Activated naive CD4-positive, alpha-beta T cell treated with anti-CD3 and anti-CD28 coated beads, Interleukin-2, amount 50 U/mL, for 24 hours (primary cell): ENCODE measurements around the gene AFG3L2.
"Not testable (repeated sequence)": the region's sequence is repeated elsewhere in the genome, so short reads cannot be mapped to it uniquely, and the experiment has no call there.

Experiments
- H3K27ac Mint-ChIP-seq: one replicate; pipeline ENCODE4 v1.8.0; 2021; ENCODE audit warnings: mild to moderate bottlenecking, mixed read lengths
- H3K27me3 Mint-ChIP-seq: one replicate; pipeline ENCODE4 v1.8.0; 2021; ENCODE audit warnings: mixed read lengths
- H3K36me3 Mint-ChIP-seq: one replicate; pipeline ENCODE4 v1.8.0; 2021; ENCODE audit warnings: mixed read lengths
- H3K4me1 Mint-ChIP-seq: one replicate; pipeline ENCODE4 v1.8.0; 2021; ENCODE audit warnings: mixed read lengths
- H3K4me3 Mint-ChIP-seq: one replicate; pipeline ENCODE4 v1.8.0; 2021; ENCODE audit warnings: mild to moderate bottlenecking, mixed read lengths
- H3K9me3 Mint-ChIP-seq: one replicate; pipeline ENCODE4 v1.8.0; 2021; ENCODE audit warnings: mixed read lengths

AFG3L2 gene

GRCh38 chr18:12376754-12377555 is at the start of gene AFG3L2:
AFG3L2 (minus strand) TSS chr18:12377227; CDS start chr18:12377082, 145 bp downstream.
- H3K27me3 Mint-ChIP-seq: no peaks in the 10 kb centered on the region
- peak within 1 kb of the TSS; percentile 95 for H3K4me3 Mint-ChIP-seq
- H3K36me3 Mint-ChIP-seq: peaks cover 9% of the 10 kb centered on the region
- peak within 1 kb of the TSS; percentile 92 for H3K27ac Mint-ChIP-seq
- peaks cover 41% of the 10 kb centered on the region for H3K4me1 Mint-ChIP-seq
- no peaks in the 10 kb centered on the region for H3K9me3 Mint-ChIP-seq

- H3K27ac Mint-ChIP-seq: no peak overlapping the region
- H3K4me3 Mint-ChIP-seq: no peak overlapping the region
- H3K4me1 Mint-ChIP-seq: peaks cover 4% of the 10 kb centered on the region
- peaks cover 2% of the 10 kb centered on the region for H3K27me3 Mint-ChIP-seq
- no peaks in the 10 kb centered on the region for H3K9me3 Mint-ChIP-seq
- H3K36me3 Mint-ChIP-seq: no peaks in the 10 kb centered on the region
Observed at GRCh38 chr18:12424252-12424651, 47.2 kb upstream of the AFG3L2 start.

GRCh38 chr18:12423820-12424219 is 46.8 kb upstream of the AFG3L2 start:
- Mint-ChIP-seq H3K27ac (no peak overlapping the region), H3K4me1 (peaks cover 4% of the 10 kb centered on the region), H3K36me3 (no peaks in the 10 kb centered on the region), H3K27me3 (peaks cover 2% of the 10 kb centered on the region), H3K4me3 (no peak overlapping the region), H3K9me3 (no peaks in the 10 kb centered on the region)

GRCh38 chr18:12423393-12423792 is 46.4 kb upstream of the AFG3L2 start:
- H3K36me3 Mint-ChIP-seq: no peaks in the 10 kb centered on the region
- no peaks in the 10 kb centered on the region for H3K9me3 Mint-ChIP-seq
- no peak overlapping the region for H3K4me3 Mint-ChIP-seq
- no peak overlapping the region for H3K27ac Mint-ChIP-seq
- peaks cover 2% of the 10 kb centered on the region for H3K27me3 Mint-ChIP-seq
- H3K4me1 Mint-ChIP-seq: peaks cover 7% of the 10 kb centered on the region

- Mint-ChIP-seq H3K27me3 (peaks cover 2% of the 10 kb centered on the region), H3K27ac (no peak overlapping the region), H3K9me3 (no peaks in the 10 kb centered on the region), H3K4me1 (peaks cover 8% of the 10 kb centered on the region), H3K4me3 (no peak overlapping the region), H3K36me3 (no peaks in the 10 kb centered on the region)
Observed at GRCh38 chr18:12422936-12423335, 45.9 kb upstream of the AFG3L2 start.

- Mint-ChIP-seq H3K4me1 (peaks cover 8% of the 10 kb centered on the region), H3K27me3 (peaks cover 2% of the 10 kb centered on the region), H3K4me3 (no peak overlapping the region), H3K9me3 (no peaks in the 10 kb centered on the region), H3K36me3 (no peaks in the 10 kb centered on the region), H3K27ac (no peak overlapping the region)
Observed at GRCh38 chr18:12421732-12422131, 44.7 kb upstream of the AFG3L2 start.

- Mint-ChIP-seq H3K4me3 (peak overlapping the region; percentile 67), H3K4me1 (peaks cover 8% of the 10 kb centered on the region), H3K27me3 (peaks cover 2% of the 10 kb centered on the region), H3K27ac (peak overlapping the region; percentile 1), H3K9me3 (no peaks in the 10 kb centered on the region), H3K36me3 (no peaks in the 10 kb centered on the region)
Observed at GRCh38 chr18:12420821-12421421, 43.9 kb upstream of the AFG3L2 start.

- H3K9me3 Mint-ChIP-seq: no peaks in the 10 kb centered on the region
- peaks cover 2% of the 10 kb centered on the region for H3K27me3 Mint-ChIP-seq
- H3K27ac Mint-ChIP-seq: no peak overlapping the region
- no peak overlapping the region for H3K4me3 Mint-ChIP-seq
- peaks cover 8% of the 10 kb centered on the region for H3K4me1 Mint-ChIP-seq
- H3K36me3 Mint-ChIP-seq: no peaks in the 10 kb centered on the region
Observed at GRCh38 chr18:12417687-12418086, 40.7 kb upstream of the AFG3L2 start.

- peaks cover 2% of the 10 kb centered on the region for H3K27me3 Mint-ChIP-seq
Observed at GRCh38 chr18:12416098-12416729, 39.2 kb upstream of the AFG3L2 start.

GRCh38 chr18:12411456-12411855 is 34.4 kb upstream of the AFG3L2 start:
- Mint-ChIP-seq H3K36me3 (no peaks in the 10 kb centered on the region), H3K27ac (no peak overlapping the region), H3K4me1 (peaks cover 17% of the 10 kb centered on the region), H3K27me3 (peaks cover 4% of the 10 kb centered on the region), H3K4me3 (no peak overlapping the region), H3K9me3 (no peaks in the 10 kb centered on the region)

More at GRCh38 chr18:12416098-12416729, 39.2 kb upstream of the AFG3L2 start:
- no peak overlapping the region for H3K4me3 Mint-ChIP-seq
- no peaks in the 10 kb centered on the region for H3K9me3 Mint-ChIP-seq
- peaks cover 7% of the 10 kb centered on the region for H3K4me1 Mint-ChIP-seq
- no peak overlapping the region for H3K27ac Mint-ChIP-seq
- no peaks in the 10 kb centered on the region for H3K36me3 Mint-ChIP-seq

GRCh38 chr18:12410747-12411146 is 33.7 kb upstream of the AFG3L2 start:
- not testable (repeated sequence) for H3K27ac Mint-ChIP-seq, H3K36me3 Mint-ChIP-seq, H3K9me3 Mint-ChIP-seq, H3K4me3 Mint-ChIP-seq, H3K27me3 Mint-ChIP-seq
- peaks cover 23% of the 10 kb centered on the region for H3K4me1 Mint-ChIP-seq

- Mint-ChIP-seq H3K36me3 (no peaks in the 10 kb centered on the region), H3K9me3 (no peaks in the 10 kb centered on the region), H3K4me3 (no peak overlapping the region), H3K4me1 (peaks cover 23% of the 10 kb centered on the region), H3K27me3 (peaks cover 10% of the 10 kb centered on the region), H3K27ac (no peak overlapping the region)
Observed at GRCh38 chr18:12410081-12410481, 33.1 kb upstream of the AFG3L2 start.

GRCh38 chr18:12409469-12409868 is 32.4 kb upstream of the AFG3L2 start:
- H3K27ac Mint-ChIP-seq: no peak overlapping the region
- no peaks in the 10 kb centered on the region for H3K36me3 Mint-ChIP-seq
- peaks cover 23% of the 10 kb centered on the region for H3K4me1 Mint-ChIP-seq
- H3K27me3 Mint-ChIP-seq: peaks cover 13% of the 10 kb centered on the region
- no peaks in the 10 kb centered on the region for H3K9me3 Mint-ChIP-seq
- no peak overlapping the region for H3K4me3 Mint-ChIP-seq

- Mint-ChIP-seq H3K4me3 (peak overlapping the region; percentile 79), H3K36me3 (no peaks in the 10 kb centered on the region), H3K27me3 (peaks cover 20% of the 10 kb centered on the region), H3K27ac (peak overlapping the region; percentile 90), H3K9me3 (no peaks in the 10 kb centered on the region), H3K4me1 (peaks cover 28% of the 10 kb centered on the region)
Observed at GRCh38 chr18:12408247-12408869, 31.3 kb upstream of the AFG3L2 start.

GRCh38 chr18:12406371-12407111 is 29.5 kb upstream of the AFG3L2 start:
- peak overlapping the region; percentile 18 for H3K27ac Mint-ChIP-seq
- H3K4me3 Mint-ChIP-seq: peak overlapping the region; percentile 70
- H3K9me3 Mint-ChIP-seq: no peaks in the 10 kb centered on the region
- peaks cover 28% of the 10 kb centered on the region for H3K4me1 Mint-ChIP-seq
- no peaks in the 10 kb centered on the region for H3K36me3 Mint-ChIP-seq
- peaks cover 27% of the 10 kb centered on the region for H3K27me3 Mint-ChIP-seq
